Mammary epithelial cell (primary cell): ENCODE data around the gene GNS.

Experiments
- EZH2 ChIP-seq: IDR thresholded peaks from 2 replicates; pipeline ENCODE4 v1.6.1; 2012; ENCODE audit warnings: low read length, inconsistent platforms, borderline replicate concordance
- TF ChIP-seq, protein P1 (sequence below), 2 donors: IDR thresholded peaks in 1 of 2; conservative IDR thresholded peaks in 1 of 2; 2 replicates each; pipeline ENCODE4 v1.5.1; 2011 to 2012; ENCODE audit warnings: inconsistent platforms in 2 of 2, low read length in 2 of 2, mild to moderate bottlenecking in 2 of 2, control low read depth in 1 of 2, low read depth in 1 of 2; ENCODE audit not compliant: insufficient read depth in 1 of 2; ENCODE audit errors: extremely low read depth in 1 of 2

DNA sequence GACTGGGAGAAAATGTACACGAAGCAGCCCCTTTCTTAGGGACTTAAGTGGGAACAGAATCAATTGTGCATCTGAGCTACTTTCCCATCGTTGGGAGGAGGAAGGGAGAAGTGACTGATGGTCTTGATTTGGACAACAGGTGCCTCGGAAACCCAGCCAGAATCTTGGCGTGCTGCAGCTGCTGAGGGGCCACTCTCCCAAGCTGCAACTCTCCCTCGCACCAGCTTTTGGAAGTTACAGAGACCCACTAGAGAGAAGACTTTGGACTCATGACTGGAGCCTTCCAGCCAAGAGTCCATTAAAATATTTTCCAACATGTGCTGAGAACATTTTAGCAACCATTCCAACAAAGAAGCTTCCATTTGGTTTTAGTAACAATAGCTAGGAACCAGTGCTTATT lies 52.3 kb downstream of the GNS start:
- TF ChIP-seq, protein P1, sequence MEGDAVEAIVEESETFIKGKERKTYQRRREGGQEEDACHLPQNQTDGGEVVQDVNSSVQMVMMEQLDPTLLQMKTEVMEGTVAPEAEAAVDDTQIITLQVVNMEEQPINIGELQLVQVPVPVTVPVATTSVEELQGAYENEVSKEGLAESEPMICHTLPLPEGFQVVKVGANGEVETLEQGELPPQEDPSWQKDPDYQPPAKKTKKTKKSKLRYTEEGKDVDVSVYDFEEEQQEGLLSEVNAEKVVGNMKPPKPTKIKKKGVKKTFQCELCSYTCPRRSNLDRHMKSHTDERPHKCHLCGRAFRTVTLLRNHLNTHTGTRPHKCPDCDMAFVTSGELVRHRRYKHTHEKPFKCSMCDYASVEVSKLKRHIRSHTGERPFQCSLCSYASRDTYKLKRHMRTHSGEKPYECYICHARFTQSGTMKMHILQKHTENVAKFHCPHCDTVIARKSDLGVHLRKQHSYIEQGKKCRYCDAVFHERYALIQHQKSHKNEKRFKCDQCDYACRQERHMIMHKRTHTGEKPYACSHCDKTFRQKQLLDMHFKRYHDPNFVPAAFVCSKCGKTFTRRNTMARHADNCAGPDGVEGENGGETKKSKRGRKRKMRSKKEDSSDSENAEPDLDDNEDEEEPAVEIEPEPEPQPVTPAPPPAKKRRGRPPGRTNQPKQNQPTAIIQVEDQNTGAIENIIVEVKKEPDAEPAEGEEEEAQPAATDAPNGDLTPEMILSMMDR (conservative IDR thresholded peaks at IDR 0.05 in 1 of 2, IDR thresholded peaks at IDR 0.05 in 1 of 2; ENCODE audit: extremely low read depth in 1 of 2, insufficient read depth in 1 of 2, low read depth in 1 of 2, low read length in 2 of 2), result no peak
- no peak for TF ChIP-seq EZH2
